Suppressor macrophage (primary cell): Measurements from ENCODE around the gene SMURF1.

Source experiments
- DNase-seq, 4 experiments: peaks; one replicate each; pipeline ENCODE4 v3.0.0-alpha.2; 2020 to 2022

Gene SMURF1

GRCh38 chr7:98984126-98984525, 159.8 kb downstream of the SMURF1 start:
- DNase-seq, result no peak

GRCh38 chr7:98982686-98983085, 161.2 kb downstream of the SMURF1 start:
- DNase-seq, result no peak

GRCh38 chr7:98981701-98982100, 162.2 kb downstream of the SMURF1 start:
- DNase-seq, result no peak

- DNase-seq, result no peak
Observed at GRCh38 chr7:98978672-98979071, 165.2 kb downstream of the SMURF1 start.
